GM23248 (cell line): ENCODE measurements around the gene DSE. TPM values are rescaled to one million over a fixed set of nuclear protein-coding genes. Genes with fewer than 3 reads are reported as not detected.

Experiments
- DNase-seq: peaks from one replicate; pipeline ENCODE4 v3.0.0-alpha.2; 2015
- H2AFZ ChIP-seq: fragments of 200-600 bp; sonication (generic); 2 replicates; pipeline ENCODE4 v1.6.1; 2016; ENCODE audit warnings: antibody characterized with exemption
- H3F3A ChIP-seq: fragments of 200-600 bp; sonication (generic); 2 replicates; pipeline ENCODE4 v1.6.1; 2016; ENCODE audit warnings: mild to moderate bottlenecking, antibody characterized with exemption, mixed run types; ENCODE audit not compliant: insufficient read depth
- H3K27ac ChIP-seq: fragments of 200-600 bp; sonication (generic); 2 replicates; pipeline ENCODE4 v1.5.1; 2016; ENCODE audit warnings: mild to moderate bottlenecking
- H3K27me3 ChIP-seq: fragments of 200-600 bp; sonication (generic); replicated peaks from 2 replicates; pipeline ENCODE4 v1.6.1; 2016; ENCODE audit warnings: mild to moderate bottlenecking; ENCODE audit not compliant: insufficient read depth
- H3K36me3 ChIP-seq: fragments of 200-600 bp; sonication (generic); 2 replicates; pipeline ENCODE4 v1.6.1; 2016; ENCODE audit warnings: low read depth, mild to moderate bottlenecking
- H3K4me1 ChIP-seq: fragments of 200-600 bp; sonication (generic); 2 replicates; pipeline ENCODE4 v1.6.1; 2016; ENCODE audit warnings: mild to moderate bottlenecking; ENCODE audit not compliant: insufficient read depth
- H3K4me2 ChIP-seq: fragments of 200-600 bp; sonication (generic); one replicate; pipeline ENCODE4 v1.6.1; 2016; ENCODE audit warnings: mild to moderate bottlenecking; ENCODE audit not compliant: unreplicated experiment
- H3K4me3 ChIP-seq: fragments of 200-600 bp; sonication (generic); 2 replicates; pipeline ENCODE4 v1.5.1; 2016; ENCODE audit warnings: mild to moderate bottlenecking
- H3K79me2 ChIP-seq: fragments of 200-600 bp; sonication (generic); 2 replicates; pipeline ENCODE4 v1.6.1; 2016; ENCODE audit warnings: mild to moderate bottlenecking; ENCODE audit not compliant: insufficient read depth
- H3K9ac ChIP-seq: fragments of 200-600 bp; sonication (generic); 2 replicates; pipeline ENCODE4 v1.6.1; 2016; ENCODE audit warnings: mild to moderate bottlenecking
- H3K9me2 ChIP-seq: fragments of 200-600 bp; sonication (generic); 2 replicates; pipeline ENCODE4 v1.6.1; 2016; ENCODE audit warnings: mixed run types, mild to moderate bottlenecking, moderate library complexity; ENCODE audit not compliant: insufficient read depth
- H3K9me3 ChIP-seq: fragments of 200-600 bp; sonication (generic); one replicate; pipeline ENCODE4 v1.6.1; 2017; ENCODE audit warnings: low read depth
- H4K20me1 ChIP-seq: fragments of 200-600 bp; sonication (generic); 2 replicates; pipeline ENCODE4 v1.6.0; 2016; ENCODE audit not compliant: insufficient read depth
- EZH2 ChIP-seq: fragments of 200-600 bp; sonication (generic); IDR thresholded peaks from 2 replicates; pipeline ENCODE4 v1.6.1; 2018; ENCODE audit warnings: antibody characterized with exemption, mild to moderate bottlenecking; ENCODE audit not compliant: insufficient read depth, poor library complexity, severe bottlenecking
- EZH2phosphoT487 ChIP-seq: fragments of 200-600 bp; sonication (generic); IDR thresholded peaks from 2 replicates; pipeline ENCODE4 v1.6.1; 2018; ENCODE audit warnings: antibody characterized with exemption, moderate library complexity, mild to moderate bottlenecking, low read depth; ENCODE audit not compliant: insufficient read depth
- WGBS, 2 experiments: methylation state at CpG; one replicate each; pipeline ENCODE4 v1.1.6; 2015 to 2017; ENCODE audit warnings: low lambda C conversion rate in 2 of 2, low coverage in 1 of 2; ENCODE audit errors: missing lambda C conversion rate in 2 of 2; 5-methylcytosine and 5-hydroxymethylcytosine counted together
- in situ Hi-C: fragments of 300-500 bp; cut with MboI; formaldehyde crosslinking; loops from 2 replicates; pipeline ENCODE4 v1.15.0; 2020
- polyA plus RNA-seq: library from polyadenylated mRNA; unstranded; fragments of >200 nt; fragmentation: Nextera tagmentation; extraction: Ambion mirVana; gene quantifications from 2 replicates; pipeline ENCODE4 v1.2.1, GENCODE V29; 2016
- total RNA-seq: library from RNA; depleted of rRNA; stranded (reverse); fragments of >200 nt; shearing (Covaris generic); gene quantifications from 2 replicates; pipeline ENCODE4 v1.2.3, GENCODE V29; 2014

DSE gene
- total and polyA plus RNA-seq, 2 experiments from 2014 or later = 42.7 to 83.9 TPM

DNA sequence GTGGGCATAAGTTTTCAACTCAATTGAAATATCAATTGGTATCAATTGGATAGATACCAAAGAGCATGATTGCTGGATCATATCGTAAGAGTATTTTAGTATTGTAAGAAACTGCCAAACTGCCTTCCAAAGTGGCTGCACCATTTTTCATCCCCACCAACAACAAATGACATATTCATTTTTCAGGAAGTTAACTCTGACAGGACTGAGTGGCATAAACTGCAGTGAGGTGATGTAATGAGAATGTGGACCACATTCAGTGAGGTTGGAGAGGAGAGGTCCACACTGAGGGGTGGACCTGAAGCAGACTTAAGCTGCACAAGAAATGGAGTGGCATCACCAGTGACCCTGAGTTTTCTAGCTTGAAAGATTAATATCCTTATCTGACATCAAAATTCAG lies 78.8 kb downstream of the DSE start:
- Histone ChIP-seq H3K79me2 (no peaks in the 10 kb centered on the region), H3K4me1 (peaks cover 25% of the 10 kb centered on the region), H3K27ac (no peak overlapping the region), H4K20me1 (no peaks in the 10 kb centered on the region), H3K9ac (no peak overlapping the region), H3K9me2 (no peaks in the 10 kb centered on the region), H3K4me2 (no peak overlapping the region), H2AFZ (no peak overlapping the region), H3K36me3 (no peaks in the 10 kb centered on the region), H3K27me3 (no peaks in the 10 kb centered on the region), H3K9me3 (no peaks in the 10 kb centered on the region), H3K4me3 (no peak overlapping the region), H3F3A (peaks cover 34% of the 10 kb centered on the region)
- WGBS, 2 experiments = 95 to 100% methylated on average over 1 of the region's 1 CpG
- in situ Hi-C loops = no loop called here
- no peak for DNase-seq
- TF ChIP-seq EZH2phosphoT487 (no peak), EZH2 (no peak)

DNA sequence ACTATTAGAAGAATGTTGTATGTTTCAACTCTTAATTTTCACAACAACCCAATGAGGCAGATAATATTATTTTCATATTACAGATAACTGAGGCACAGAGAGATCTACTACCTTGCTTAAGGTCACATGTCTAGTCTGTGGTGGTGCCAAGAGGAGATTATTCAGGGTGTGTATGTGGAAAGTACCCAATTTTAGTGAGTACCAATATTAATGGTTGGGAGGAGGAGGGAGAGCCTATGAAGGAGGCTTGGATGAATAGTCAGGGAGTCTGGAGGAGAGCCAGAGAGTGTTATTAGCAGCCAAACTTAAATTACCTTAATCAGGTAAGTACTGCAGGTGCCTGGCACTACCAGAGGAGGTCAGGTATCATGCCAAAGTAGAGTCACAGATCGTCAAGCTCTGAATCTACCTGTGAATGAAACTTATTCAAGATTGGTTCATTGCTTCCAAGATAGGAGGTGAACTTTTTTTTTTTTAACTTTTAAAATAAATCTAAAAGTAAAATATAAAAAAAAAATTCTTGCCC lies 79.5 kb downstream of the DSE start:
- no peaks in the 10 kb centered on the region for H3K79me2 ChIP-seq
- H3F3A ChIP-seq = peaks cover 30% of the 10 kb centered on the region
- H3K4me2 ChIP-seq = no peak overlapping the region
- 96 to 97% methylated on average over 1 of the region's 1 CpG for WGBS, 2 experiments
- H3K9me3 ChIP-seq = no peaks in the 10 kb centered on the region
- H4K20me1 ChIP-seq = no peaks in the 10 kb centered on the region
- no peak for DNase-seq
- no peak overlapping the region for H3K27ac ChIP-seq
- H3K4me3 ChIP-seq = no peak overlapping the region
- in situ Hi-C loops = no loop called here
- H3K27me3 ChIP-seq = no peaks in the 10 kb centered on the region
- no peak overlapping the region for H2AFZ ChIP-seq
- H3K36me3 ChIP-seq = no peaks in the 10 kb centered on the region
- no peaks in the 10 kb centered on the region for H3K9me2 ChIP-seq
- no peak overlapping the region for H3K9ac ChIP-seq
- TF ChIP-seq EZH2phosphoT487 = no peak
- no peak for TF ChIP-seq EZH2
- H3K4me1 ChIP-seq = peaks cover 25% of the 10 kb centered on the region

DNA sequence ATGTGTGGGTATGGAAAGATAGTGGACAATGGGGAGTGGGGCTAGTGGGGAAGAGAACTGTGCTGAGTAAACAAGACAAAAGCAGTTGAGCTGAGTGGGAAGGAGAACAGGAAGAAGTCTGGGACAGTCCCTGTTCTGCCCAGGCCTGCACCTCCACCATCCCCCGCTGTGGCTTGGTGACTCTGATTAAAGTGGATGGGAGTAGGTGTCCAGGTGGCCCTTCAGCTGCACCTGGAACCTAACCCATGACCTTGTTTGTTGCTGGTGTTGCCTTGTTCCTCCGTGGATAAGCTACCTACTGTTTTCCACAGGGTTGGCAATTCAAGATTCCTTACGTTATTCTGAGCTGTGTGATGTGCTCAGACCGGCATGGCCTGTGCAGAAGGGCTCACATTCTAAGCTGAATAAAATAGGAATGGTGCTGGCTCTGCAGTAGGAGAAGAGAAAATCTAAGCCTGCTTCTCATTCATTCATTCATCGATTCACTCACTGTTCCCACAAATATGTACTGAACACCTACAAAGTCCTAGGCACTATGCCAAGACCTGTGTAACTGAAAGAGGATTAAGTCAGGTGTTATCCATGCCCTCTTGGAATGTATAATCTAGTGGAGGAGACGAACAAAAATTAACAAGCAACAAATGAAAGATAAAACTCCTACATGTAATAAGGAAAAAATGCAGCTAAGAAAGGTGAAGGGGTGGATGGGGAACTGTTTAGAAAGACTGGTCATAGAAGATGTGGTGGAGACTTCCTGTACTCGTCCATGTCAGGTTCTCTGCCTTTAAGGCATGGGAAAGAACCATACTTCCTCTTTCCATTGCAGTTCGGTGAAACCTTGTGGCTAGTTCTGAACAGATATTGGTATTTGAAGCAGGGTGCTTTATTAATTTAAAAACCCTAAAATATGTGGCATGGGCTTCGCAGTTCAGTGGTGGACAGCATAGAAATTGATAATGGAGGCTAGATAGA lies 80.3 kb downstream of the DSE start:
- in situ Hi-C loops = no loop called here
- no peaks in the 10 kb centered on the region for H4K20me1 ChIP-seq
- H3F3A ChIP-seq = peaks cover 22% of the 10 kb centered on the region
- 78 to 82% methylated on average over 9 of the region's 9 CpGs for WGBS, 2 experiments
- no peaks in the 10 kb centered on the region for H3K79me2 ChIP-seq
- no peak overlapping the region for H2AFZ ChIP-seq
- no peaks in the 10 kb centered on the region for H3K27me3 ChIP-seq
- H3K4me2 ChIP-seq = no peak overlapping the region
- H3K9ac ChIP-seq = no peak overlapping the region
- H3K9me3 ChIP-seq = no peaks in the 10 kb centered on the region
- peaks cover 20% of the 10 kb centered on the region for H3K4me1 ChIP-seq
- no peak for DNase-seq
- no peaks in the 10 kb centered on the region for H3K9me2 ChIP-seq
- no peak for TF ChIP-seq EZH2
- TF ChIP-seq EZH2phosphoT487 = no peak
- no peak overlapping the region for H3K4me3 ChIP-seq
- H3K27ac ChIP-seq = no peak overlapping the region
- no peaks in the 10 kb centered on the region for H3K36me3 ChIP-seq

DNA sequence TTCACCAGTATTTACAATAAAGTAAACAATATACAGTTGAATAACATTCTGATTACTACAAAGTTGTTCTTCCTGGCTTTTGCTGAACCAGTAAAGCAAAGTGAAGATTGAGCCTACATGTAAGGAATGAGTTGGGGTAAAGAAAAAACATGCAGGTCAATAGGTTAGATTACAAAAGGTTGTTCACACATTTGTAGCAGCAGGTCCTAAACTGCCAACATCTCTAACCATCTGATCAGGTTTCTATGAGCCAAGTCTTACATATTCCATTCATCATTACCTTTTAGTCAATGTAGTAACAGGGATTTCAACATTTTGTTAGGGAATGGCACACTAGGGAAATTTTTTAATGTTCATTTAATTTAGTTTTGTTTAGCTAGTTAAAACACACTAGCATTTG lies 81.2 kb downstream of the DSE start:
- in situ Hi-C loops = no loop called here
- peaks cover 13% of the 10 kb centered on the region for H3F3A ChIP-seq

More for the DNA sequence above, 81.2 kb downstream of the DSE start:
- Histone ChIP-seq H3K9me2 (no peaks in the 10 kb centered on the region), H3K4me2 (no peak overlapping the region), H3K4me1 (peaks cover 11% of the 10 kb centered on the region), H3K9me3 (no peaks in the 10 kb centered on the region), H3K4me3 (no peak overlapping the region), H3K27me3 (no peaks in the 10 kb centered on the region), H2AFZ (no peak overlapping the region), H3K36me3 (no peaks in the 10 kb centered on the region), H3K27ac (no peak overlapping the region), H4K20me1 (no peaks in the 10 kb centered on the region), H3K9ac (no peak overlapping the region), H3K79me2 (no peaks in the 10 kb centered on the region)
- TF ChIP-seq EZH2 (no peak), EZH2phosphoT487 (no peak)
- no peak for DNase-seq
